Kidney glomerular epithelial cell (primary cell): ENCODE data around the gene CXCL17.
"Not testable (repeated sequence)": the region's sequence is repeated elsewhere in the genome, so short reads cannot be mapped to it uniquely, and the experiment has no call there.

ENCODE experiments used
- DNase-seq: peaks from one replicate; lab custom pipeline; 2025; lab: John Stamatoyannopoulos, UW

Gene CXCL17

GRCh38 chr19:42465827-42466280 lies 23.1 kb upstream of the CXCL17 start:
- no peak for DNase-seq

DNA sequence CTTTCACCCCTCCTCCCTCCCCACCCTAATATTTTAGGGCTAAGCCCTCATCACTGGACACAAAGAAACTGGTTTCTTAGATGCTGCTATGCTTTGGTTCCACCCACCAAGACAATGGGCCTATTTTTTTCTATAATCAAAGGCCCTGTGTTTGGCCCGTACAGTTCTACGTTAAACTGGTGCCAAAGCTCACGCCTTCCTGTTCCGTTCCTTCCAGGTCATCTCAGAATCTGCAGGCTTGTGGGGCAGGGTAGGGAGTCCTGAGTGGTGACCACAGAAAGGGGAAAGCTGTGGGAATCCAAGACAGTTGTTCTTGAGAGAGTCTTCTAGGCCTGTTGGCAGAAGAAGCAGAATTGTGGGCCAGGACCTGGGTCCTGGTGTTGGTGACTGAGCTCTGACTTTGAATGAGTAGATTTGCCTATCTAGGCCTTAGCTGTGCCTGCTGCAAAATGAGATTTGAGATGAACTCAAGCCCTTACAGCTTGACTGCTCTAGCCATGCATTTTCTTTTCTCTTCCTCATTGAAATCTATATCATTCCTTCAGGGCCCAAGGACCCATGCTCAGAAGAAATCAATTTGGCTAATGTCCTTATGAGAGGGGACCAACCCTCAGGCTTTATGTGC lies 19.1 kb upstream of the CXCL17 start:
- DNase-seq = no peak

GRCh38 chr19:42461231-42461630 lies 18.5 kb upstream of the CXCL17 start:
- not testable (repeated sequence) for DNase-seq

DNA sequence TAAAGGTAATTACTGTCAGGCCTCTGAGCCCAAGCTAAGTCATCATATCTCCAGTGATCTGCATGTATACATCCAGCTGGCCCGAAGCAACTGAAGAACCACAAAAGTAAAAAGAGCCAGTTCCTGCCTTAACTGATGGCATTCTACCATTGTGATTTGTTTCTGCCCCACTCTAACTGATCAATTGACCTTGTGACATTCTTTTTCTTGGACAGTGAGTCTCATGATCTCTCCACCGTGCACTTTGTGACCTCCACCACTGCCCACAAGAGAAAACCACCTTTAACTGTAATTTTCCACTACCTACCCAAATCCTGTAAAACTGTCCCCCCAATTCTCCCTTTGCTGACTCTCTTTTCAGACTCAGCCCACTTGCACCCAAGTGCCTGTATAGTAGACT lies 17.2 kb upstream of the CXCL17 start:
- DNase-seq = no peak

DNA sequence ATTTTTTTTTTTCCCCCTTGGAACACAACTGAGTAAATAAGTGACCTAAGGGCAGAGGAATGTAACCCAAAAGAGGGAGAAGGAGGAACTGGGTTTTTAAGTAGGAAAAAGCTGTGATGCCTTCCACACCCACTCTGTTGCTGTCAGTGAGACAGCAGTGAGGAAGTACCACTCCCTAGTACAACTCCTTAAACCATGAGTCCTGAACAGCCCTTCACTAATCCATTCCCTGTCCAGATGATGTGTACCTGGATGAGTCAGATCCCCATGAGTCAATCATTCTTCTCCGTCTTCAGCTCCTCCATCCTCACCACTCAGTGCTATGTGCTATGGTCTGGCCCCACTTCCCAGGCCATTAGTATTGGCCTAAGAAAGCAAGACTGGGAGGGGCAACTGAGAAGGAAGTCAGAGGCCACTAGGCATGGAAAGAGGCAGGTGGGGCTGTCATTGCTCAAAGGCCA lies 12.9 kb upstream of the CXCL17 start:
- DNase-seq = peak; percentile 40

DNA sequence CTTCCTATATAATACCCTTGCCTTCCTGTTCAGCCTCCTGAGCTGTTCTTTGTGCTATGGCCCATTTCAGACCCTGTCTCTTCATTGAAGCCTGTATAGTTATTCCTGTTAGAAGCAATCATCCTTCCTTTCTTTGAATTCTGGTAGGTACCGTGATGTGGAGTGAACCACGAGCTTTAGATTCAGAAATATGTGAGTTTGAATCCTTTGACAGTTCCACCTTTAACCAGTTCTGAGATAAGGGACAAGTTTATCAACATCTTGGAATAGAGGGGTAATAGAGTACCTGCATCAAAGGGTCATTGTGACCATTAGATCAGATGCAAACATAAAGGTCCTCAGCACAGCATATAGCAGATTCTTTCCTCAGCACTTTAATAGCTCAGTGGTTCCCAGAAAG lies 12.3 kb upstream of the CXCL17 start:
- DNase-seq = no peak

DNA sequence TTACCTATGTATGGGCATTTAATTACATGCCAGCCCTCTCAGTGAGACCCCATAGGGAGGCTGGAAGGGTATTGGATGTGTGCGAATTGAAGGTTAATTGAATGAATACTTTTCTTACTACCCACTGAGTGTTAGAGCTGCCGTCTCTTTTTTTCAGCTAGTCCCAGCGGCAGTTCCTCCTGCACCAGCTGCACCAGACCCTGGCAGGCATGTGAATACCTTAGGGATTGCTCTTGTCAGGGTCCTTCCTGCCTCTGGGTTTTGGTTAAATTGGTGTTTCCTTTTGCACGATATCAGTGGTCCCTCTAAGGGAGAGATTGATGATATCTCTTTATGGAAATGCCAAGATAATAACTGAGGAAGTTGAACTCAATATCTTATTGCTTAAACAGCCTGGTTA lies 9.8 kb upstream of the CXCL17 start:
- DNase-seq = no peak

- peak; percentile 86 for DNase-seq
Measured at GRCh38 chr19:42450314-42450934, 7.7 kb upstream of the CXCL17 start.

GRCh38 chr19:42448306-42448705 lies 5.6 kb upstream of the CXCL17 start:
- DNase-seq = not testable (repeated sequence)

DNA sequence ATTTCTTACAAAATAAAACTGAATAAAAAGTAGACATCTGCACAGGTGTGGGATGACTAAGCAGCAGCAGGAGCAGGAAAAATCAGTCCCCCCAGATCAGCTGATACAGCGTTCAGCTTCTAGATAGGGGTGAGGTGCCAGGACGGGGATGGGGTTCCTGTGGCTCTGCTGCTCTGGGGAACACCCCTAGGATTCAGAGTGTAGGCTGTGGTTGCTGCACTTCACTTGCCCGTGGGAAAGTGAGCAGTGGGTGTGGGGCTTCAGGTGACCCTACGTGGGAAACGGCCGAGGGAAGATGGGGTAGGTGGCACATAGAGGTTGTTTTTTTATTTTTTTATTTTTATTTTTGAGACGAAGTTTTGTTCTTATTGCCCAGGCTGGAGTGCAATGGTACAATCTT lies 3.2 kb upstream of the CXCL17 start:
- DNase-seq = no peak

DNA sequence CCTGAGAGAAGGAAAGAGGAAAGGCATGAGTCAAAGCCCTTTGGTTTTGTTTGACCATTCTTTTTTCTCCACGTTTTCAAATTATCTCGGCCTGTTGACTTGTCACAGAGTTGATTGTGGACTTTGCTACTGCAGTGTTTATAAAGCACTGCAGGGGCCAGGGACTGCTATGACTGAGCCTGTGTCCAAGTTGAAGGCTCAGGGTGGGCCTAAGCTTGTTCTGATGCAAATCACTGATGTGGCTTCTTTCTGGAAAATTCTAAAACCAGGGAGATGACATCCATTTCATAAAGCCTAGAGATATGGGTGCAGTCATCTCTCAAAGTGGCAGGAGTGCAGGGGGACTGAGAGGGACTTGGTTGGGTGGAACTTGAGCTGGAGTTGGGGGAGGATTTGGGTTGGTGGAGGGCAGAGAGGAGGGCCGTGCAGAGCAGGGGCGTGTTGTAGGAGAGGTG lies 1.2 kb upstream of the CXCL17 start:
- no peak for DNase-seq

DNA sequence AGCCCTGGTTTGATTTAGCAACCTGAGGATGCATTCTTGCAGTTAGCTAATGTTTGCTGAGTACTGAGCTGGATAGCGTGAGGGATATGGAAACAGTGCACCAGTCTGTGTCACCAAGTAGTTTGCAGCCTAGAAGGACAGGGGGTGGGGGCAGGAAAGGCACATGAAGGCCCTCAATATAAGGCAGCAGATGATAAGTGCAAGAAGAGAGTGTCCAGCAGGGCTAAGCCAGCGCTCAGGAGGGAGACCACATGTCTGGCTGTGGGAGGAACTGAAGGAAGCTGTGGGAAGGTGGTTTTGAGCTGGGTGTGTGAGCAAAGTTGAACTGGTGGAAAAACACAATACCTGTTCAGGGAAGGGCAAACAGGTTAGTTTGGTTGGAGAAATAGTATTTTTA lies 1.7 kb downstream of the CXCL17 start:
- DNase-seq = no peak

GRCh38 chr19:42440357-42441048 lies 2.2 kb downstream of the CXCL17 start:
- DNase-seq = peak; percentile 60

- no peak for DNase-seq
Measured at GRCh38 chr19:42436006-42436405, 6.7 kb downstream of the CXCL17 start.

DNA sequence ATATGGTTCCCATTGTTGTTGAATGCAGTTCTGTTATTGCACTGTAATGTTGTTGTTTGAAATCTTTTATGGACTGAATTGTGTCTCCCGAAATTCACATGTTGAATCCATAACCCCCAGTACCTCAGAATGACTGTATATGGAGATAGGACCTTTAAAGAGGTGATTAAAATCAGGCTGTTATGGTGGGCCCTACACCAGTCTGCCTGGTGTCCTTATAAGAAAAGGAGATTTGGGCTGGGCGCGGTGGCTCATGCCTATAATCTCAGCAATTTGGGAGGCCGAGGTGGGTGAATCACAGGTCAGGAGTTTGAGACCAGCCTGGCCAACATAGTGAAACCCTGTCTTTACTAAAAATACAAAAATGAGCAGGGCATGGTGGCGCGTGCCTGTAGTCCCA lies 7.4 kb downstream of the CXCL17 start:
- DNase-seq = no peak

GRCh38 chr19:42433503-42434260 lies 9.1 kb downstream of the CXCL17 start:
- peak; percentile 27 for DNase-seq

DNA sequence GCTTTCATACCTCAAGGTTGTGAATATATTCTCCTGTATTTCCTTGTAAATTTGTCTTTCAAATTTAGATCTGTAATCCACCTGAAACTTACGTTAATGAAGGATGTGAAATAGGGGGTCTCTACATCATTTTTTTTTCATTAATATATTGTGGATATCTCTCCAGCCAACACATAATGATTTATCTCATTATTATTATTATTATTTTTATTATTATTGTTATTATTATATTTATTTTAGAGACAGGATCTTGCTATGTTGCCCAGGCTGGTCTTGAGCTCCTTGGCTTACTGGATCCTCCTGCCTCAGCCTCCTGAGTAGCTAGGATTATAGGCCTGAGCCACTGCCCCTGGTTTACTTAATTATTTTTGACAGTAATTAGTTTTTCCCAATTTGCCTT lies 11.3 kb downstream of the CXCL17 start:
- no peak for DNase-seq

DNA sequence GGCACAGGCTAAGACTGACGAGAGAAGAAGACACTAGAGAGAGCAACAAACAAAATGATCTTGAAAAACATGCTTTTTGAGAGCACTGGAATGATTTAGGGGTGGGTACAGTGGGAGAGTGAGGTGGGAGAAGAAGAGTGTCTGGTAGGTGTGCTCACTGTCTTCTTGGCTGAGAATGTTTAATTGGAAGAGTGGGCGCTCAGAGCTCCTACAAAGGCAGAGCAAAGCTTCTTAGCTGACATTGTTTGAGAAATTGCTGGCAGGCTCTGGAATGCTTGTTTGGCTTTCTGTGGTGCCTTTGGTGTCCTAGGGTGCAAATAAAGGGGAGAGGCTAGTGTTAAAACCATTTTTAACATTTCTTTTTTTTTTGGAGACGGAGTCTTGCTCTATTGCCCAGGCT lies 14.1 kb downstream of the CXCL17 start:
- no peak for DNase-seq

DNA sequence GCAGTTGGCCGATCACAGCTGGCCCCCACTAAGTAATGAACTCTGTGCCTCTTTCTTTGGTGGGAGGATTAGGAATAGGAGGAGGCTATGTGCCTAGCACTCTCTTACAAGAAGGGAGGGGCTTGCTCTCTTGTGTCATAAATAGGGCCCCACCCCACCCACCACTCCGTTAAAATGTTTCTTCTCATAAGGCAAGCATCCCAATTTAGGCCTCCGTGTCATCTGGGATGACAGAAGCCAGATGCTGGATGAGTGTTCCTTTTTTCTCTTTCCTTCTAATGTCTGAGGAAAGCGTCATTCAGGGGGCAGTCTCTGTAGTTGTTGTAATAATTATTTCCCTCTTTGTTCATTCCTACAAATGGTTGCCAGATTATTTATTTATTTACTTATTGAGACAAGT lies 15.4 kb downstream of the CXCL17 start, which contains the start of gene LIPE:
Gene LIPE, minus strand, starts transcription at position 76 of the 400 bp plus-strand sequence. CDS start 239 bp downstream, outside the sequence.
- DNase-seq = no peak

GRCh38 chr19:42426643-42427042 lies 16.1 kb downstream of the CXCL17 start:
- no peak for DNase-seq

DNA sequence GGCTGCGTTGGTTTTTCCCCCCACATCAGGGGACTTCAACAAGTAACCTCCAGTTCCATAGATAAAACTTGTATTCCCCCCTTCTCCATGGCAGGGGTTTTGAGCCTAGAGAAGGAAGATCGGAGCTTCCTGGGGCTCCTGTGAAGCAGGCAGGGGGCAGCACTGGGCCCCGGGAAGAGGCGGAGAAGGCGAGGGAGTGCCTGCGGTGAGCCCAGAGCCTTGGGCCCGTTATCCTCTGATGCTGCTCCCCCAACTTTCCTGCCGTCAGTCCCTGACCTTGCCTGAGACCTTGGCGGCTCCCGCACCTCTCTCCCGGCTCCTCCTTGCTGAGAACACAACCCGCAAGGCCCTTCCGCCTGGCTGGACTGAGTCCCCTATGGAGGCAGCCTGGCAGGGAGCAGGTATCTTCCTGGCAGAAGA lies 18.0 kb downstream of the CXCL17 start:
- no peak for DNase-seq

DNA sequence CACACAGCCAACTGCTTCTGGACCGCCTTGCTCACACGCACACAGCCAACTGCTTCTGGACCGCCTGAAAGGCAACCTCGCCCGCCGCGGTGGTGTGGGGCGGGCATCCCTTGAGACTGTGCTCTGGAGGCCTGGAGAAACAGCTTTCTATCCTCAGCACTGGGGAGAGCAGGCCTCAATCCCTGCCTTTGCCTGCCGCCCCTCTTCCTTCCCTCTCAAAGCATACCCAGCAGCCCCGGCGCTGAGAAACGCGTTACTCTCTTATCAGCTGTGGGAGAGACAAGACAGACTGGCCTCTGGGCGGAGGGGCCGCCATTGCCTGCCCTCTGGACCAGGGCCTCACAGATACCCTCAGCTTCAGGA lies 18.4 kb downstream of the CXCL17 start:
- DNase-seq = no peak
